OCI-LY7 (cell line): Measurements from ENCODE around the gene SCRN2. TPM values are rescaled to one million over a fixed set of nuclear protein-coding genes. Genes with fewer than 3 reads are reported as not detected.

ENCODE experiments used
- BruUV-seq: library from RNA; stranded (reverse); fragments of 400-500 nt; replicated peaks from 2 replicates; lab custom pipeline; 2021; lab: Mats Ljungman, UMichigan
- CTCF ChIA-PET: fragments of 300-600 bp; sonication (Branson Sonifier 250); formaldehyde crosslinking; loops from one replicate; lab custom pipeline; 2022; ENCODE audit warnings: antibody characterized with exemption; ENCODE audit not compliant: unreplicated experiment; lab: Charles Lee
- POLR2A ChIA-PET: fragments of 300-600 bp; sonication (Branson Sonifier 250); formaldehyde crosslinking; loops from one replicate; lab custom pipeline; 2022; ENCODE audit warnings: antibody characterized with exemption; lab: Charles Lee
- DNase-seq: peaks from one replicate; pipeline ENCODE4 v3.0.0-alpha.2; 2015; ENCODE audit warnings: low spot score
- H2AFZ ChIP-seq: fragments of 200-600 bp; sonication (generic), shearing (Covaris generic); 2 replicates; pipeline ENCODE4 v1.6.1; 2014; ENCODE audit warnings: mild to moderate bottlenecking, antibody characterized with exemption, low read length, moderate library complexity
- H3K27ac ChIP-seq: fragments of 200-600 bp; sonication (generic); 2 replicates; pipeline ENCODE4 v1.5.1; 2014; ENCODE audit warnings: mixed run types, low read depth, mild to moderate bottlenecking, moderate library complexity, low read length, inconsistent platforms; ENCODE audit not compliant: poor library complexity, severe bottlenecking
- H3K36me3 ChIP-seq: fragments of 200-600 bp; sonication (generic); 2 replicates; pipeline ENCODE4 v1.6.1; 2014; ENCODE audit warnings: mild to moderate bottlenecking, antibody characterized with exemption, low read length, moderate library complexity, mixed read lengths; ENCODE audit not compliant: insufficient read depth
- H3K4me1 ChIP-seq: fragments of 200-600 bp; sonication (generic); 2 replicates; pipeline ENCODE4 v1.5.1; 2014; ENCODE audit warnings: mild to moderate bottlenecking, low read length; ENCODE audit not compliant: insufficient read depth, poor library complexity, severe bottlenecking
- H3K4me2 ChIP-seq: fragments of 200-600 bp; sonication (generic); 2 replicates; pipeline ENCODE4 v1.6.1; 2014; ENCODE audit warnings: mild to moderate bottlenecking, low read length
- H3K4me3 ChIP-seq: fragments of 200-600 bp; sonication (generic); 2 replicates; pipeline ENCODE4 v1.5.1; 2014; ENCODE audit warnings: mild to moderate bottlenecking, low read depth, low read length; ENCODE audit not compliant: poor library complexity, severe bottlenecking
- H3K79me2 ChIP-seq: fragments of 200-600 bp; sonication (generic); 2 replicates; pipeline ENCODE4 v1.6.1; 2016; ENCODE audit warnings: low read depth, mild to moderate bottlenecking, low read length, moderate library complexity, mixed read lengths; ENCODE audit not compliant: insufficient read depth
- H3K9me2 ChIP-seq: fragments of 200-600 bp; sonication (generic); 2 replicates; pipeline ENCODE4 v1.6.1; 2016; ENCODE audit warnings: mild to moderate bottlenecking, low read length, mixed read lengths; ENCODE audit not compliant: insufficient read depth
- H3K9me3 ChIP-seq: fragments of 200-600 bp; sonication (generic); 2 replicates; pipeline ENCODE4 v1.6.1; 2014; ENCODE audit warnings: mild to moderate bottlenecking, mixed run types, low read length, mixed read lengths
- H4K20me1 ChIP-seq: fragments of 200-600 bp; sonication (generic); 2 replicates; pipeline ENCODE4 v1.6.1; 2014; ENCODE audit warnings: mild to moderate bottlenecking, antibody characterized with exemption, low read length, moderate library complexity, mixed read lengths; ENCODE audit not compliant: insufficient read depth
- EZH2phosphoT487 ChIP-seq: fragments of 200-600 bp; sonication (generic); IDR thresholded peaks from 2 replicates; pipeline ENCODE4 v1.6.1; 2018; ENCODE audit warnings: low read depth, borderline replicate concordance, mild to moderate bottlenecking, mixed run types, antibody characterized with exemption, low read length, moderate library complexity, mixed read lengths
- intact Hi-C: fragments of 100-400 bp; cut with micrococcal nuclease; formaldehyde crosslinking; loops from one replicate; pipeline ENCODE4 v1.10.0; 2022; ENCODE audit not compliant: unreplicated experiment
- total RNA-seq, 2 experiments: library from RNA; depleted of rRNA in 1 of 2; stranded (reverse); fragments of >200 nt in 1 of 2; shearing (Covaris generic) in 1 of 2; gene quantifications; 2 replicates each; pipeline ENCODE4 v1.2.3, GENCODE V29; 2014 to 2022
- TF ChIP-seq, protein P1 (sequence below): fragments of 200-600 bp; sonication (generic); conservative IDR thresholded peaks from 2 replicates; pipeline ENCODE4 v1.5.1; 2014; ENCODE audit warnings: mild to moderate bottlenecking, antibody characterized with exemption, low read length, moderate library complexity, mixed read lengths

The SCRN2 gene
- total RNA-seq, 2 experiments from 2014 or later: 37.3 to 42.9 TPM

DNA sequence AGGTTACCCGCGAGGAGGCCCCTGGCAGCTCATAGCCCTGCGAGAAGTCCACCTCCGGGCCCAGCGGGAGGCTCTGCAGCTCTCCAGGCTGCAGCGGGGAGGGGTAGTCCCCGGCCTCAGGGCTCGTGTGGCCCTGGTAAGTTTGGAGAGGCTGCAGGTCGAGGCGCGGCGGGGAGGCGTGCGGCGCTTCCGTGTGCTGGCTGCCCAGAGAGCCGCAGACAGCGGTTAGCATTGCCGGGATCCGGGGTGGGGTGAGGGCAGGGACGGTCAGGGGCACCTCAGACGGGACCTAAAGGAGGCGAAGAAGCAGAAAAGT lies 7.1 kb upstream of the SCRN2 start:
- Histone ChIP-seq H3K4me1 (peaks cover 14% of the 10 kb centered on the region), H3K9me2 (no peaks in the 10 kb centered on the region), H3K4me3 (no peak overlapping the region), H3K36me3 (no peaks in the 10 kb centered on the region), H4K20me1 (no peaks in the 10 kb centered on the region), H3K9me3 (no peaks in the 10 kb centered on the region), H3K79me2 (no peaks in the 10 kb centered on the region), H3K27ac (no peak overlapping the region), H3K4me2 (no peak overlapping the region), H2AFZ (no peak overlapping the region)
- TF ChIP-seq, protein P1, sequence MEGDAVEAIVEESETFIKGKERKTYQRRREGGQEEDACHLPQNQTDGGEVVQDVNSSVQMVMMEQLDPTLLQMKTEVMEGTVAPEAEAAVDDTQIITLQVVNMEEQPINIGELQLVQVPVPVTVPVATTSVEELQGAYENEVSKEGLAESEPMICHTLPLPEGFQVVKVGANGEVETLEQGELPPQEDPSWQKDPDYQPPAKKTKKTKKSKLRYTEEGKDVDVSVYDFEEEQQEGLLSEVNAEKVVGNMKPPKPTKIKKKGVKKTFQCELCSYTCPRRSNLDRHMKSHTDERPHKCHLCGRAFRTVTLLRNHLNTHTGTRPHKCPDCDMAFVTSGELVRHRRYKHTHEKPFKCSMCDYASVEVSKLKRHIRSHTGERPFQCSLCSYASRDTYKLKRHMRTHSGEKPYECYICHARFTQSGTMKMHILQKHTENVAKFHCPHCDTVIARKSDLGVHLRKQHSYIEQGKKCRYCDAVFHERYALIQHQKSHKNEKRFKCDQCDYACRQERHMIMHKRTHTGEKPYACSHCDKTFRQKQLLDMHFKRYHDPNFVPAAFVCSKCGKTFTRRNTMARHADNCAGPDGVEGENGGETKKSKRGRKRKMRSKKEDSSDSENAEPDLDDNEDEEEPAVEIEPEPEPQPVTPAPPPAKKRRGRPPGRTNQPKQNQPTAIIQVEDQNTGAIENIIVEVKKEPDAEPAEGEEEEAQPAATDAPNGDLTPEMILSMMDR: no peak
- no peak for TF ChIP-seq EZH2phosphoT487
- no TSS peak for BruUV-seq
- no peak for DNase-seq
- intact Hi-C loops: no loop called here
- POLR2A ChIA-PET: no interaction called here
- CTCF ChIA-PET: no interaction called here

DNA sequence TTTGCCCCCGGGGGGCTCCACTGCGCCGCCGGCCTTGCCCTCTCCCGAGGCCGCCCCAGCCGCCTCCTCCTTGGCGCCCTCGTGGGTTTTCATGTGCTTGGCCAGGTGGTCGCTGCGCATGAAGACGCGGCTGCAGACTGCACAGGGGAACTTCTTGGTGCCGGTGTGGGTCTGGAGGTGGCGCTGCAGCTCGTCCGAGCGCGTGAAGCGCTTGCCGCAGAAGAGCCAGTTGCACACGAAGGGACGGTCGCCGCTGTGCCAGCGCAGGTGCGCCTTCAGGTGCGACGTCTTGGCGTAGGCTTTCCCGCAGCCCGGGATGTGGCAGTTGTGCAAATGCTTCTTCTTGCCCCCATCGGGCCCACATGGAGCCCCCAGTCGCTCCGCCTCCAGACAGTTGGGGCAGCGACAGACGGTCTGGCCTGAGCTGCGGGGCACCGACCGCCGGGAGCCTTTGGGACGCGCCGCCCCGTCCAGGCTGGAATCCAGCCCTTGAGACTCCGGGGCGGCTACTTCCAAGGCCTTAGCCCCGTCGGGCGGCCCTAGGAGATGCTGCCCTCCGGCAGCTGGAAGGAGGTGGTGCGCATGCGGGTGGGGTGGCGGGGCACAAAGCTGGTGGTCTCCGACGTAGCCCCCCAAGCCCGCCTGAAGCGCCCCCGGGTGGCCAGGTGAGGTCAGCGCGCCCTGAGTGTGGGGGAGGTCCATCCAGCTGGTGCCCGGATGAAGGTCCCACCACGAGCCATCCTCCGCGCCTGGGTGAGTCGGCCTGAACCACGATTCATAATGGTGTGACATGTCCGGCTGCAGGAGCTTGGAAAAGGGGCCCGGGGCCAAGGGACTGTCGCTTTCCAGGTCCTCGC lies 6.5 kb upstream of the SCRN2 start:
- Histone ChIP-seq H3K4me3 (no peak overlapping the region), H3K4me1 (peaks cover 19% of the 10 kb centered on the region), H3K36me3 (no peaks in the 10 kb centered on the region), H3K9me2 (no peaks in the 10 kb centered on the region), H3K79me2 (no peaks in the 10 kb centered on the region), H3K4me2 (no peak overlapping the region), H3K27ac (no peak overlapping the region), H2AFZ (no peak overlapping the region), H3K9me3 (no peaks in the 10 kb centered on the region), H4K20me1 (no peaks in the 10 kb centered on the region)
- no peak for DNase-seq
- BruUV-seq: no TSS peak
- CTCF ChIA-PET: no interaction called here
- POLR2A ChIA-PET: no interaction called here
- TF ChIP-seq EZH2phosphoT487: no peak
- TF ChIP-seq, protein P1: peak; percentile 68
- intact Hi-C loops: no loop called here

GRCh38 chr17:47846716-47847340 lies 5.8 kb upstream of the SCRN2 start:
- no peaks in the 10 kb centered on the region for H3K9me3 ChIP-seq
- H3K4me2 ChIP-seq: no peak overlapping the region
- no peaks in the 10 kb centered on the region for H3K36me3 ChIP-seq
- ChIA-PET CTCF (no interaction called here), POLR2A (interaction anchor here (0.6 kb wide), 1 partner anchor 49 kb away, joined by 3 read pairs; the partner anchor contains the start of gene SP2)
- H3K27ac ChIP-seq: no peak overlapping the region
- intact Hi-C loops: no loop called here
- H3K4me1 ChIP-seq: peaks cover 25% of the 10 kb centered on the region
- no peak for TF ChIP-seq EZH2phosphoT487
- TF ChIP-seq, protein P1: no peak
- no peaks in the 10 kb centered on the region for H3K79me2 ChIP-seq
- no peak overlapping the region for H2AFZ ChIP-seq
- no peak overlapping the region for H3K4me3 ChIP-seq
- BruUV-seq: no TSS peak
- no peaks in the 10 kb centered on the region for H3K9me2 ChIP-seq
- H4K20me1 ChIP-seq: no peaks in the 10 kb centered on the region
- no peak for DNase-seq
